ENCODE results near the gene HS6ST2.

HS6ST2 gene

DNA sequence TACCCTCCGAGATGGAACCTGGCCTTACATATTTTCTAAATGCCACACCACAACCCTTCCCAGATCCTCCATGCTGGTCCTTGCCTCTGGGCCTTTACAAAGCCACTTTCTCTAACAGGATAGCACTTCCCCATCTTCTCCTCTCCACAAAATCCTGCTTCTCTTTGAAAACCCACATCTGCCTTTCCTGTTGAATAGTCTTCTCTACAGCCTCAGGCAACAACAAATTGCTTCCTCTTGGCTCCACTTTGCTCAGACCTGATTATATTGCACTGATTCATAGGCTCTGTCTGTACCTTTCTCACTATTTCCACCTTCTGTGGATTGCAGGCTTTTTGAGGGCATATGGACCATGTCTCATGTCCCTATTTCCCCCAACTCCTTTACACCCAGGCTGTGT is 265.9 kb downstream of the HS6ST2 start:
- no peak overlapping the region for H3K4me3 ChIP-seq (ENCODE audit: severe bottlenecking)
- ATAC-seq (ENCODE audit: low read depth) (no peak), DNase-seq (ENCODE audit: low spot score) (no peak)
- no peak overlapping the region for H3K27ac ChIP-seq (ENCODE audit: poor library complexity, severe bottlenecking)
- H3K36me3 ChIP-seq (ENCODE audit: low read depth), result no peaks in the 10 kb centered on the region
- no peaks in the 10 kb centered on the region for H3K27me3 ChIP-seq (ENCODE audit: insufficient read depth, poor library complexity, severe bottlenecking)
- TF ChIP-seq, protein P1, sequence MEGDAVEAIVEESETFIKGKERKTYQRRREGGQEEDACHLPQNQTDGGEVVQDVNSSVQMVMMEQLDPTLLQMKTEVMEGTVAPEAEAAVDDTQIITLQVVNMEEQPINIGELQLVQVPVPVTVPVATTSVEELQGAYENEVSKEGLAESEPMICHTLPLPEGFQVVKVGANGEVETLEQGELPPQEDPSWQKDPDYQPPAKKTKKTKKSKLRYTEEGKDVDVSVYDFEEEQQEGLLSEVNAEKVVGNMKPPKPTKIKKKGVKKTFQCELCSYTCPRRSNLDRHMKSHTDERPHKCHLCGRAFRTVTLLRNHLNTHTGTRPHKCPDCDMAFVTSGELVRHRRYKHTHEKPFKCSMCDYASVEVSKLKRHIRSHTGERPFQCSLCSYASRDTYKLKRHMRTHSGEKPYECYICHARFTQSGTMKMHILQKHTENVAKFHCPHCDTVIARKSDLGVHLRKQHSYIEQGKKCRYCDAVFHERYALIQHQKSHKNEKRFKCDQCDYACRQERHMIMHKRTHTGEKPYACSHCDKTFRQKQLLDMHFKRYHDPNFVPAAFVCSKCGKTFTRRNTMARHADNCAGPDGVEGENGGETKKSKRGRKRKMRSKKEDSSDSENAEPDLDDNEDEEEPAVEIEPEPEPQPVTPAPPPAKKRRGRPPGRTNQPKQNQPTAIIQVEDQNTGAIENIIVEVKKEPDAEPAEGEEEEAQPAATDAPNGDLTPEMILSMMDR (IDR thresholded peaks at IDR 0.05; ENCODE audit: poor library complexity, severe bottlenecking), result no peak
- no peaks in the 10 kb centered on the region for H3K4me1 ChIP-seq (ENCODE audit: insufficient read depth, poor library complexity, severe bottlenecking)
- no peaks in the 10 kb centered on the region for H3K9me3 ChIP-seq (ENCODE audit: severe bottlenecking)

DNA sequence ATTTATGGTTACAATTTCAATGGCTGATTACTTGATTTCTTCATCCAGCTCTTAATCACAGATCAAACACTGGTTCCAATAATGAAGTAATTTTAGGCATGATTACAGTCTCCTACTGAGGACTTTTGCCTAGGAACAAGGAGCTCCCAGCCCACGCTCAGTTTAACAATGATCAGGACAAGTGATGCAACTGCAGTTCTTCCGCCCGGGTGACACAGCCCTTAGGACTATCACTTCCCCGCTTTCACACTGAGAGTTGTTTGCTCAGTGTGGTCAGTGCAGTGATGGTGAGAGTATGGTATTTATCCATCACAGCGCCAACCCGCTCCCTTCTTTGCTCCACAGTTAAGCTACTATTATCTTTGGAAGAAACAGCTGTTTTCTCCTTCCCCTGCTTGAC is 266.4 kb downstream of the HS6ST2 start:
- Histone ChIP-seq H3K27ac (ENCODE audit: poor library complexity, severe bottlenecking) (no peak overlapping the region), H3K27me3 (ENCODE audit: insufficient read depth, poor library complexity, severe bottlenecking) (no peaks in the 10 kb centered on the region), H3K36me3 (ENCODE audit: low read depth) (no peaks in the 10 kb centered on the region), H3K4me1 (ENCODE audit: insufficient read depth, poor library complexity, severe bottlenecking) (no peaks in the 10 kb centered on the region), H3K4me3 (ENCODE audit: severe bottlenecking) (no peak overlapping the region), H3K9me3 (ENCODE audit: severe bottlenecking) (no peaks in the 10 kb centered on the region)
- TF ChIP-seq, protein P1 (IDR thresholded peaks at IDR 0.05; ENCODE audit: poor library complexity, severe bottlenecking), result no peak
- ATAC-seq (ENCODE audit: low read depth) (no peak), DNase-seq (ENCODE audit: low spot score) (no peak)

DNA sequence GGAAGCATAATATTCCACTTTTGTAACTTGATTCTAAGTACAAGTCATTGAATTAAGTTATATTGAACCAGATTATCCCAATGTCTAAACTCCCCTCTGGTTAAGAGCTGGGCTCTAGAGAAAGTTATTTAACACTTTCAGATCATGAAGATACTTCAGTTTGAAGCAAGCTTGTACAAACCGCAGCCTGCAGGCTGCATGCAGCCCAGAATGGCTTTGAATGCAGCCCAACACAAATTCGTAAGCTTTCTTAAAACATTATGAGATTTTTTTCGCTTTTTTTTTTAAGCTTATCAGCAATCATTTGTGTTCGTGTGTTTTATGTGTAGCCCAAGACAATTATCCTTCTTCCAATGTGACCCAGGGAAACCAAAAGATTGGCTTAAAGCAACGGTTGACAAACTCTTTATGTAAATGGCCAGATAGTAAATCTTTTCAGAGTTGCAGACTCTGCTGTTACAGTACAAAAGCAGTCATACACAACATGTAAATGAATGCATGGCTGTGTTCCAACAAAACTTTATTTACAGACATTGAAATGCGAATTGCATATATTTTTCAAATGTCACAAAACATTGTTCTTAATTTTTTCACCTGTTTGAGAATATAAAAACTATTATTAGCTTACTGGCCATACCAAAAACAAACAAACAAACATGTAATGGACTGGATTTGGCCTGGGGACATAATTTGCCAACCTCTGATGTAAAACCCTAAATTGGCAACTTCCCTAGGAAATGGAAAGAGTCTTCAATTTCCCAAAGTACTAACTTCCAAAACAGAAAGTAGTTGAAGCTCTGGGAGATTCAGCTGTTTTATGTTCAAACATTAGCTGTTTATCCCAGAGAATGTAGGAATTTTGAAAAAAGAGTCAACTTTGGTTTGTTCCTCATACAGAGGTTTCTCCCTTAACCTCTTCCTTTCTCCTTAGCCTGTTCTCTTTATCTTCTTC is 268.5 kb downstream of the HS6ST2 start:
- DNase-seq (ENCODE audit: low spot score) (no peak), ATAC-seq (ENCODE audit: low read depth) (no peak)
- H3K4me1 ChIP-seq (ENCODE audit: insufficient read depth, poor library complexity, severe bottlenecking), result no peaks in the 10 kb centered on the region
- no peaks in the 10 kb centered on the region for H3K36me3 ChIP-seq (ENCODE audit: low read depth)
- H3K9me3 ChIP-seq (ENCODE audit: severe bottlenecking), result no peaks in the 10 kb centered on the region
- TF ChIP-seq, protein P1 (IDR thresholded peaks at IDR 0.05; ENCODE audit: poor library complexity, severe bottlenecking), result no peak
- H3K4me3 ChIP-seq (ENCODE audit: severe bottlenecking), result no peak overlapping the region
- no peak overlapping the region for H3K27ac ChIP-seq (ENCODE audit: poor library complexity, severe bottlenecking)
- no peaks in the 10 kb centered on the region for H3K27me3 ChIP-seq (ENCODE audit: insufficient read depth, poor library complexity, severe bottlenecking)

DNA sequence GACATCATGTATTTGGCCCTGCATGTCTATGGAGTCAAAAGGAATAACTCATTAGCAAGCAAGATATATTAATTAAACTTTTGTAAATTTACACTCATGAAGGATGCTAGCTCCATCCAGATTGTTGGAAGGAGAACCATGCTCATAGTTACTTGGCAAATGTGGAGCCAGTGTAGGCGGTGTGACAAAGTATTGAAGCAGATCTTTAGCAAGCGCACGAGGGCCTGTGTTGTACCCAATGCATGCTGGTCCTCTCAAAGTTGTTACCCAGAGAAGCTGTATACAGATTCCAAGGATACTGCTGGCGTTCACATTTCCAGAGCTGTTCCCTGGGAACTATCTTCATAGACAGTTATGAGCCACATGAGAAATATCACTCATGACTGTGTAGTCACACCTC is 273.2 kb downstream of the HS6ST2 start:
- no peak for ATAC-seq (ENCODE audit: low read depth)
- no peak overlapping the region for H3K4me3 ChIP-seq (ENCODE audit: severe bottlenecking)
- H3K27ac ChIP-seq (ENCODE audit: poor library complexity, severe bottlenecking), result no peak overlapping the region
- no peaks in the 10 kb centered on the region for H3K27me3 ChIP-seq (ENCODE audit: insufficient read depth, poor library complexity, severe bottlenecking)
- TF ChIP-seq, protein P1 (IDR thresholded peaks at IDR 0.05; ENCODE audit: poor library complexity, severe bottlenecking), result no peak
- DNase-seq (ENCODE audit: low spot score), result no peak
- no peaks in the 10 kb centered on the region for H3K4me1 ChIP-seq (ENCODE audit: insufficient read depth, poor library complexity, severe bottlenecking)
- H3K36me3 ChIP-seq (ENCODE audit: low read depth), result no peaks in the 10 kb centered on the region
- no peaks in the 10 kb centered on the region for H3K9me3 ChIP-seq (ENCODE audit: severe bottlenecking)

DNA sequence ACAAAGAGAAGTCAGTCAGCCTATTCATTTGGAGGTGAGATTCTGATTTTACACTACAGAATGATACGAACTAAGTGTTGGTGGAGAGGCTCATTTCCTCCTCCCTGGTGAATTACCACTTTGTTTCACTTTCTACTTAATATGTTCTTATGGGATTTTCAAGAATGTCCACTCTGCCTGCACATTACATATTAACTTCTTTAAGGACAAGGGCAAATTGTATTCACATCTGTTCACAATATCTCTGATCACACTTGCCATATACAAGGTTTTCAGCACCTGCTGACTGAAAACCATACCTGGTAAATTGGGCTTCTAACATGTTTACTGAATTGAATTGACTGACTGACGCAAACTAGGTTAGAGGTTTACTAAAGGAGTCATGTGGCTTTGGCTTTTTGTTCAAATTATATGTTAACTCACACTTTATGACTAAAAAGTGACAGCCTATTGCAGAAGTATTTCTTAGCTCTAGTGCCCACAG is 281.2 kb downstream of the HS6ST2 start:
- H3K27me3 ChIP-seq (ENCODE audit: insufficient read depth, poor library complexity, severe bottlenecking), result no peaks in the 10 kb centered on the region
- H3K9me3 ChIP-seq (ENCODE audit: severe bottlenecking), result no peaks in the 10 kb centered on the region
- no peak for DNase-seq (ENCODE audit: low spot score)
- no peak overlapping the region for H3K27ac ChIP-seq (ENCODE audit: poor library complexity, severe bottlenecking)
- no peaks in the 10 kb centered on the region for H3K4me1 ChIP-seq (ENCODE audit: insufficient read depth, poor library complexity, severe bottlenecking)
- no peak overlapping the region for H3K4me3 ChIP-seq (ENCODE audit: severe bottlenecking)
- no peak for ATAC-seq (ENCODE audit: low read depth)
- H3K36me3 ChIP-seq (ENCODE audit: low read depth), result no peaks in the 10 kb centered on the region
- TF ChIP-seq, protein P1 (IDR thresholded peaks at IDR 0.05; ENCODE audit: poor library complexity, severe bottlenecking), result no peak

Measured in RWPE2 (cell line).